G401.6 (cell line): Measurements from ENCODE around the gene RAC3.
"Not testable (repeated sequence)": the region's sequence is repeated elsewhere in the genome, so short reads cannot be mapped to it uniquely, and the experiment has no call there.

Experiments used
- FAIRE-seq: peaks from 2 replicates; lab custom pipeline; 2012; peaks lifted over from hg19 to GRCh38; lab: Jason Lieb, UNC

RAC3 gene

DNA sequence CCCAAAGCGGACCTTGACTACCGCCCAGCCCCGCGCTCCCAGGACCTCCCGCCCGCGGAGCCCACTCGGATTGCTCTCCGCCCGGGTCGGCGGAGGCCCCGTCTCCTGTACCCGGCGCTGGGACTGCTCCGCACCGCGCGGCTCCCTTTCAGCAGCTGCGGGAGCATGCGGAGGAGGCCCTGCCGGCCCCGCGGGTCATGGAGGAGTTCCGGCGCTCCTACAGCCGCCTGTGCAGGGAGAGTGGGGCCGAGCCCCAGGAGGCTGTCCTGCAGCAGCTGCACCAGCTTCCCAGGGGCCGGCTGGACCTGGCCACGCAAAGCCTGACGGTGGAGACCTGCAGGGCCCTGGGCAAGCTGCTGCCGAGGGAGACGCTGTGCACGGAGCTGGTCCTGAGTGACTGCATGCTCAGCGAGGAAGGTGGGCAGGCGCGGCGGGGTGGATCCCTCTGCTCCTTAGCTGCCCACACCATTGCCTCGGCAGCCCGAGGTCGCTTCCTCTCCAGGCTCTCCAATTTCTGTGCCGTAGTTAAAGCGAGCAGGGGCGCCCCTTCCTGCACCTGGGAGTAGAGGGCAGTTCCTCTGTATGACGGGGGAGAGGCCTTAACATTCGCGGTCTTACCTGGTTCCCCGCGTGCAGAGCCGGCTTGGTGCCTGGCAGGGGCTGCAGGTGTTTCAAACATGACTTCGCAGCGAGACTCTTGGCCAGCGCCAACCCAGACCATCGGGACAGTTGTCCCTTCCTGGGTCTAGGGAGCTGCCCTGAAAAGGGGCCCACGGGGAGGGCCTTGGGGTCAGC lies 7.8 kb upstream of the RAC3 start:
- FAIRE-seq = no peak

DNA sequence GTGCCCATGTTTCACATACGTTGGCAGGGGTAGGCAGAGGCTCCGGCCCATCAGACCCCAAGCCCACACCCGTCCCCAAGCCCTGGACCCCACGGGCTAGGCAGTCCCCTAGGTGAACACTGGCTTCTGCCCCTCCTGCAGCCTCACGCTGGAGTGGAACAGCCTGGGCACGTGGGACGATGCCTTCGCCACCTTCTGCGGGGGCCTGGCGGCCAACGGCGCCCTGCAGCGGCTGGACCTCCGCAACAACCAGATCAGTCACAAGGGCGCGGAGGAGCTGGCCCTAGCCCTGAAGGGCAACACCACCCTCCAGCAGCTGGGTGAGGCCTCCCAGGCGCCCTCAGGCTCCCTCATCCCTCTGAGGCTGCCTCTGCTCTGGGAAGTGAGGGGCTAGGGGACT lies 6.6 kb upstream of the RAC3 start:
- no peak for FAIRE-seq

DNA sequence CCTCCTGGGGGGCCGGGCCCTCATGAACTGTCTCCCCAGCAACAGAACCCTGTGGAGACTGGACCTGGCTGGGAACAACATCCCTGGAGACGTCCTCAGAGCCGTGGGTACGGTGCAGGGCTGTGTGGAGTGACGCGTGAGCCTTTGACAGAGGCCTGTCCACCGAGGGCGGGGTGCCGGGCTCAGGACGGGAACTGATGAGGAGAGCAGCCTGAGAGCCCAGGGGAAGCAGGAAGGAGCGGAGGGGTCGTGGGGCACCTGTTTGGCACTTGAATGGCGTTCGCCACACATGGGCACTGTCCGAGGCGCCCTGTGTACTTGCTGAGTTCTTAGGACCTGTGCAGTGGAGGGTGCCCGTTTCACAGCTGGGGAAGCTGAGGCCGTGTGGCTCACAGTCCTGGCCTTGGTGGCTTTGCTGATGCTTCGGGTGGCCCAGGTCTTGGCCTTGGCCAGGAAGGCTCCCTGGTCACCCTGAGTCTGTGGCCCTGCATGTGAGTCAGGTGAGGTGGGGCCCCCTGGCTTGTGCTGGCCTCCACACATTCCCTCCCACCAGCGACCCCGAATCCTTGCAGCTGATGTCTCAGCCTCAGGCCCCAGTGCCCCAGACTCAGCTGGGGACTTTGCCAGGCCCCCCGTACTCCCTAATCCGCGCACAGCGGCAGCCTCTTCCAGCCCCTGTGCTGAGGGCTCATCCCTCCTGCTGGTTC lies 5.9 kb upstream of the RAC3 start:
- FAIRE-seq = no peak

DNA sequence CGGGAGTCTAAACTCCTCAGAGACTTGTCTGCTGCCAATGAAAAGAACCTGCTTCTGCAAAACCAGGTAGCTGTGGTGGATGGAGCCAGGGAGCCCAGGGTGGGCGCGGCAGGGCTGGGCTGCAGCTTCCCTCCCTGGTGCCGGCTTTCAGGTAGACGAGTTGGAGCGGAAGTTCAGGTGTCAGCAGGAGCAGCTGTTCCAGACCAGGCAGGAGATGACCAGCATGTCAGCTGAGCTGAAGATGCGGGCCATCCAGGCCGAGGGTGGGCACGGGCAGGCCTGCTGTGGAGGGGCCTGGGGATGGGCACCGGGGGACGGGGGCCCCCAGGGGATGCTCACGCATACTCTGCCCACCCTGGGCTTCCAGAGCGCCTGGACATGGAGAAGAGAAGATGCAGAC lies 3.2 kb upstream of the RAC3 start:
- no peak for FAIRE-seq

DNA sequence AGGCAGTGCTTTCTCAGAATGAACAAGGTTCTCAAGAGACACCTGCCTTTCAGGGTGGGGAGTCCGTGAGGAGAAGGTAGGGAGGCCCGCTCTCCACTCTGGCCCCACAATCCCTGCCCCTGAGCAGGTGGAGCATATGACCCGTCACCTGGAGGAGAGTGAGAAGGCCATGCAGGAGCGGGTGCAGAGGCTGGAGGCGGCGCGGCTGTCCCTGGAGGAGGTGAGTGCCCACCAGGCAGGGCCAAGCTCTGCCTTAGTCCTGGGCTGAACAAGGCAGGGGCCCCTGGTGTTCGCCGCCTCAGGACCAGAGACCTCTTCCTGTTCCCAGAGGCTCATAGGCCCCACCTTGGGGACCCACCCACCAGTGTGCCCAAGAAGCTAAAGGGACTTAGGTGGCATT lies 2.5 kb upstream of the RAC3 start:
- FAIRE-seq = no peak

DNA sequence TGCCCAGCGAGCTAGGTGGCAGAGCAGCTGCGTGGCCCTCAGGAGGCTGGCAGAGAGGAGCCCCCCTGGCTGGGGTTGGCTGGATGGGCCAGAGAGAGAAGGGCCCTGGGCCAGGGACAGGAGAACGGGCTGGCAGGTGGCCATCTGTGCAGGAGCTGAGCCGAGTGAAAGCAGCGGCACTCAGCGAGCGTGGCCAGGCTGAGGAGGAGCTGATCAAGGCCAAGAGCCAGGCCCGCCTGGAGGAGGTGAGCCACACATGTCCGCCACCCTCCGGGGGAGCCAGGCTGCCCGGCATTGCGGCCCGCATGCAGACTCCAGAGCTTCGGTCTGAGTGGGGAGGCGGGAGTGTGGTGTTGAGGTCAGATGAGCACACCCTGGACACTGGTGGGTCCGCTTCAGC lies 2.1 kb upstream of the RAC3 start:
- FAIRE-seq = no peak

DNA sequence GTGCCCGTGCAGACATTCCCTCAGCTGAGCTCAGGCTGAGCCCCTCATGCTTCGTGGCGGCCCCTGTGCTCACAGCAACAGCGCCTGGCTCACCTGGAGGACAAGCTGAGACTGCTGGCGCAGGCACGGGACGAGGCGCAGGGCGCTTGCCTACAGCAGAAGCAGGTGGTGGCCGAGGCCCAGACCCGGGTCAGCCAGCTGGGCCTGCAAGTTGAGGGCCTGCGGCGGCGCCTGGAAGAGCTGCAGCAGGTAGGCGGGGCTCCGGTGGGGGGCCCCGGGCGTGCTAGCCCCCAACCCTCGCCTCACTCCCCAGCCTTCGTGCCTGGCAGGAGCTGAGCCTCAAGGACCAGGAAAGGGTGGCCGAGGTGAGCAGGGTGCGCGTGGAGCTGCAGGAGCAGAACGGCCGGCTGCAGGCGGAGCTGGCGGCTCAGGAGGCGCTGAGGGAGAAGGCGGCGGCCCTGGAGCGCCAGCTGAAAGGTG lies 1.4 kb upstream of the RAC3 start:
- no peak for FAIRE-seq

DNA sequence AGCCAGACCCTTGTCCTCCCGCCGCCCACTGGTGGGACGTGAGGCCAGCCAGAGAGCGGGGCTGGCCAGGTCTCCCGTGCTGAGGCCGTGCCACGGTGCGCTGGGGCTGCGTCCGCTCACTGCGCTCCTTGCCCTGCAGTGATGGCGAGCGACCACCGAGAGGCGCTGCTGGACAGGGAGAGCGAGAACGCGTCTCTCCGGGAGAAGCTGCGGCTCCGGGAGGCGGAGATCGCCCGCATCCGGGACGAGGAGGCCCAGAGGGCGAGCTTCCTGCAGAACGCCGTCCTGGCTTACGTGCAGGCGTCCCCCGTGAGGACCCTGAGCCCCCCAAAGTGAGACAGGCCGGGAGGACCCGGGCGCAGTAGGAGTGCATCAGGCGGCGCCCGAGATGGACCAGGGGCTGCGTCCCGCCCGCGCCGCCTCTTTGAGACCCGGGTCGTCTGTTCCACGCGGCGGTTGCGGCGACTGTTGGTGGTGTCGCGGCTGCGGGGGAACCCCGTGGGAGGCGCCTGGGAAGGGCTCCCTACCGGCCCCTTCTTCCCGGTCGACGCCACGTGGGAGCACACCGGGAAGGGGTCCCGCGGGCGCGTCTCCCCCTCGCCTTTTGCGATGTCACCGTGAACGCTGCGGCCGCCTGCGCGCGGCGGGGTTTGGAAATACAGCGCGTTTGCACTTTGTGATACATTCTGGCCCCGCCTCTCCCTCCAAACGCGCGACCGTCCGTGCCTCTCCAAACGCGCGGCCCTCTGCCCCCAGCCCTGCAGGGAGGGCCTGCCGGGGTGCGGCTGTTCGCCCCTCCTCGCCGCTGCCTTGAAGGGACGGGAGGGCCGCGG lies 792 bp upstream of the RAC3 start:
- no peak for FAIRE-seq

DNA sequence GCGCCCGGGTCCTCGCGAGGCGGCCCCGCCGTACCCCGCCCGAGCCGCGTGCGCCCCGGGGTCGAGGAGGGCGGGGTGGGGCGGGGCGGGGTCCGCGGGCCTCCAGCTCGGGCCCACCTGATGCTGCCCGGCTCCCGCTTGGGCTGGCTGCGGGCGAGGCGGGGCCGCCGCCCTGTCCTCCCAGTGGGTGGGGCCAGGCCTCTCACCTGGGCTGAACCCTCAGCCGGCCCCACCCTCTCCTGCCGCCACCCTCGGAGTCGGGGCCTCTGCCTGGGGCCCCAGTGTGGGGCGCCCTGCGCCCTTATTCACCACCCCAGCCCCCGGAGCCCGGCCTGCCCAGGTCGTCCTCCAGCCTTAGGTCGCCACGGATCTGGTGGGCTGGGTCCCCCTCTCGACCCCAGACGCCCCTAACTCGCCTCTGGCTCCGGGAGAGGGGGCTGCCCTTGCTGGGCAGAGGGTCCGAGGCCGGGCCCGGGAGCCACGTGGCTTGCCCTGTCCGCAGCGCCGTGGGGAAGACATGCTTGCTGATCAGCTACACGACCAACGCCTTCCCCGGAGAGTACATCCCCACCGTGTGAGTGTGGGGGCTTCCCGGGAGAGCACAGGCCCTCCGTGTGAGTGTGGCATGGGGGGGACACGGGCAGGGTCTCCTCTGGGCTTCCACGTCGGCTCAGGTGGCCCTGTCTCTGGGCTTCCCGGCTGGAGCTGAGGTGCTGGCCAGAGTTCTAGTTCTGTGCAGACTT lies 578 bp downstream of the RAC3 start:
- no peak for FAIRE-seq

DNA sequence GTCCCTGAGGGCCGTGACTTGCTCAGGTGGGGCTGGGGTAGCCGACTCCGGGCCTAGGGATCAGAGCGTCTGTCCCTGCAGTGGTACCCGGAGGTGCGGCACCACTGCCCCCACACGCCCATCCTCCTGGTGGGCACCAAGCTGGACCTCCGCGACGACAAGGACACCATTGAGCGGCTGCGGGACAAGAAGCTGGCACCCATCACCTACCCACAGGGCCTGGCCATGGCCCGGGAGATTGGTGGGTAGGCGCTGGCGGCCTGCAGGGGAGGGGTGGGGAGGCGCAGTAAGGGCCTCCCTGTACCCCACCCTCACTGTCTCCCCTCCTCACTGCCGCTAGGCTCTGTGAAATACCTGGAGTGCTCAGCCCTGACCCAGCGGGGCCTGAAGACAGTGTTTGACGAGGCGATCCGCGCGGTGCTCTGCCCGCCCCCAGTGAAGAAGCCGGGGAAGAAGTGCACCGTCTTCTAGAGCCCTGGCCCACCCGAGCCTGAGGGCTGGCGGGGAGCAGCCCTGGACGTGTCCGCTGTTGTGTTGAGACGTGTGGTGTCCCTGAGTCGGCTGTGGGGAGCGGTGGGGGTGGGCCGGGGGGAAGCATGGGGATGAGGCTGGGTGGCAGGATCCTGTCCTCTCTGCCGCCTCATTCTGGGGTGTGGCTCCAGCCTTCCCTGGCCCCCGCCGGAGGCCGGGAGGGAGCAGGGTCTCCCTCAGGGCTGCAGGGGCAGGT lies 2.0 kb downstream of the RAC3 start:
- FAIRE-seq = no peak

DNA sequence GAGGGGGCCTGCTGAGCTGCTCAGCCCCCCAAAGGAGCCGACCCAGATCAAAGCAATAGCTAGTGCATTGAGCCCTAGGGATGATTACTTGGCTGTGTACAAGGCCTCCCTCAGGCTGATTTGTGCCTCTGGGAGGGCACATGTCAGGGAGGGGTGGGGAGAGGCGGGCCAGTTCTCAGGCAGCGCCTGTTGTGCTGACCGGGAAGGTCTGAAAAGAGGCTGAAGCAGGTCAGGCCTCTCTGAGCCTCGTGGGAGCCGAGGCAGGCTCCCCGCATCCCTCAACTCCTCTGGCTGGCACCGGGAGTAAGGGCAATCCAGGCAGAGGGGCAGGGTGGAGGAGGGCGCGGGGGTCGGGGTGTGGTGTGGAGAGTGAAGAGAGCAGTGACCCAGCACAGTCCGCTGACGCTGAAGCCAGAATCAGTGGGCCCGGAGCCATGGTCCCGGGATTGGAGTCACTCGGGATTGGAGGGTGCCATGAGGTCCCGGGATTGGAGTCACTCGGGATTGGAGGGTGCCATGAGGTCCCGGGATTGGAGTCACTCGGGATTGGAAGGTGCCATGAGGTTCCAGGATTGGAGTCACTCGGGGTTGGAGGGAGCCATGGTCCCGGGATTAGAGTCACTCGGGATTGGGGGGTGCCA lies 3.0 kb downstream of the RAC3 start:
- FAIRE-seq = no peak

DNA sequence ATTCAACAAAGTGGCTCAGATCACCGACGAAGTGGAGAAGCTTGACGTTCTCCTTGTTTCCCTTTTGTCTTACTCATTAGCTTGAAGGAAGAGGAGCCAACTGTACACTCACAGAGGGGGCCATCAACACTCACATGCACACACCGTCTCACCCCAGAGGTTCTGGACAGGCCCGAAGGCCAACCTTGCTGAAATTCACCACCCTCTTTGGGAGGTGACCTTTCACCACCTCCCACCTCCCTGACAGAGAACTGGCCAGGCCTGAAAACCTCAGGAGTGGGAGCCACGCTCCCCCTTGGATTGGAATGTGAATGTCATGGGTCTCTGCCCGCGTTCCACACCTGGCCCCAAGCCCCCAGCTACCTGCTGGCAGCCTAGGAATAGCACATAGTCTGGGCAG lies 4.0 kb downstream of the RAC3 start:
- FAIRE-seq = no peak

DNA sequence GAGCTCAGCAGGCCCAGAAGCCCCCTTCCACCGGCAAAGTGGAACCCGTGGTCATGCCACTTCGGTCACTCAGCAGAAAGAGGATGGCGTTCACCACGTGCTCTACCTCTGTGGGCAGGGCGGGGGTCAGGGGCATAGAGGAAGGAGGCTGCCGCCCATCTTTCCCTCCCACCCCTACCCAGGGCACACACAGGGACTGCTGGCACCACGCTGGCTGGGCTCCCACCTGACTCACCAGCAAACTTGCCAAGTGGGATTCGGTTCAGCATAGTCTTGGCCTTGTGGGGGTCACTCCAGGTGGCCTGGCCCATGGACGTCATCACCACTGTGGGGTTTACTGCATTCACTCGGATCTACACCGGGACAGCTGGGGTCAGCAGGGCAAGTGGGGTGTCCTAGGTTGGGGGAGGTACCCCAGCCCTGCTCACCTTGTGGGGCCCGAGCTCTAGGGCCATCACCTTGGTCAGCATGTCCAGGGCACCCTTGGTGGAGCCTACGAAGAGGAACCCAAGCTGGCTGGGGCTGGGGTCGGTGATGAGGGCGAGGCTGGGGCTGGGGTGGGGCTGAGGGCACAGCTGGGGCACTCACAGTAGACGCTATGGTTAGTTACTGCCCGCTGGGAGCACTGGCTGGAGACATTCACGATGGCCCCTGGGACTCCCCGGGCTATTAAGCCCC lies 4.6 kb downstream of the RAC3 start:
- FAIRE-seq = no peak

DNA sequence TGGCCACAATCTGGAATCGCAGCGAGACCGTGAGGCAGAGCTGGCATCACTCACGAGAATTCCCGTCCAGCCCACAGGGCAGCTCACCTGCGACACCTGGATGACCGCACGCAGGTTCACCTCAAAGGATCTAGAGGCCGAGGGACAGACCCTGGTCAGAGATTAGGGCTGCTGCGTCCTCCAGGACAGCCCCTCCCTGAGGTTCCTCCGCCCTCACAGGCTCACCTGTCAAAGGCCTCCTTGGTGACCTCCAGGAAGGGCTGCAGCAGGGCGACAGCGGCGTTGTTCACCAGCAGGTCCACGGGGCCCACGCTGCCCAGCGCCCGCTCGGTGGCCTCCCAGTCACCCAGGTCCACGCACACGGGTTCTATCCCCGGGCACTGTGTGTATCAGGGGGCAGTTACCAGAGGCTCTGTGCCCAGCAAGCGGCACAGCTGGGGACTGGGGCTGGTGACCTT lies 5.2 kb downstream of the RAC3 start:
- FAIRE-seq = no peak

DNA sequence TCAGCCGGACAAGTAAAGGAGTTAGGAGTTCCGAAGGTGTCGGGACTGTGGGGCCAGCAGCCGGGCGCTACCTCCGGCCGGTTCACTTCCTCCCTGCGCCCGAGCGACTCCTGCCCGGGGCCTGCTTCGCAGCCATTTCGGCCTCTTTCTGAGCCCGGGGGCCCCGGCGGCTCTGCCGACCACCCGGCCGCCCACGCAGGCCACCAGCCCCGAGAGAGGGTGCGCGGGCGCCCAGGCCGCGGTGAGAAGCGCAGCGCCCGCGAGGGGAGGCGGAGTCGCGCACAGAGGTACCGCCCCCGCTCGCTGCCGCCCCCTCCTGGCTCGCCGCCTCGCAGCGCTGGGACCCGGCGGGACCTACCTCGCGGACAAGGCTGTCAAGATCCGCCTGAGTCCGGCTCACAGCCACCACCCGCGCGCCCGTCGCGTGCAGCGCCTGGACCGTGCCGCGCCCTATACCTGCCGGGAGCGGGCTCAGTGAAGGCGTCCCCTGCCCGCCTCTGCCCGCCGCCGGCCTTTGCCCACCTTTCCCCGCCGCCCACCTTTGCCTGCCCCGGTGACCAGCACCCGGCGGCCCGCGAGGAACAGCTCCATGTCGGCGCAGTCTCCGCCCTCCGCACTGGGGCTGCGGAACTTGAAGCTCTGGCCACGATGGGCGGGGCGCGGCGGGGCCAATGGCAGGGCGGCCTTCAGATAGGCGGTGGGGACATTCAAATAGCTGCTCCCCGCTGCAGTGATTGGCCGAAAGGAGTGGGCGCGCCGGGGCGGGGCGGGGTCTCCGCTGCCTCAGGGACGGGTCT lies 5.8 kb downstream of the RAC3 start, which contains the start of gene DCXR:
DCXR (minus strand) TSS at position 606 of the 797 bp plus-strand sequence; CDS start at position 591, 15 bp downstream.
- FAIRE-seq = peak; percentile 95

DNA sequence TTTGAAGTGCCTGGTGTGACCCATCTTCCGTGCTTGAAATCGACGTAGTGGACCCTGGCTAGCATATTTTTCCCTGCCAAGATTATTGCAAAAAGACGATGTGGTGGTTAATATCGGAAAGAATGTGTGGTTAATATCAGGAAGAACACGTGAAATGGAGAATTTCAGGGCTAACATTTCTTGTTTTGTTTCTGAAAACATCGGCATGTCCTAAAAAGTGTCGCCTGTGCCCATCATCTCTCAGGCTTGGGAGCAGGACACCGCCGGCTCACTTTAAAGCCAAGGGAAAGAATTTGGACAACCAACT lies 6.4 kb downstream of the RAC3 start:
- no peak for FAIRE-seq

DNA sequence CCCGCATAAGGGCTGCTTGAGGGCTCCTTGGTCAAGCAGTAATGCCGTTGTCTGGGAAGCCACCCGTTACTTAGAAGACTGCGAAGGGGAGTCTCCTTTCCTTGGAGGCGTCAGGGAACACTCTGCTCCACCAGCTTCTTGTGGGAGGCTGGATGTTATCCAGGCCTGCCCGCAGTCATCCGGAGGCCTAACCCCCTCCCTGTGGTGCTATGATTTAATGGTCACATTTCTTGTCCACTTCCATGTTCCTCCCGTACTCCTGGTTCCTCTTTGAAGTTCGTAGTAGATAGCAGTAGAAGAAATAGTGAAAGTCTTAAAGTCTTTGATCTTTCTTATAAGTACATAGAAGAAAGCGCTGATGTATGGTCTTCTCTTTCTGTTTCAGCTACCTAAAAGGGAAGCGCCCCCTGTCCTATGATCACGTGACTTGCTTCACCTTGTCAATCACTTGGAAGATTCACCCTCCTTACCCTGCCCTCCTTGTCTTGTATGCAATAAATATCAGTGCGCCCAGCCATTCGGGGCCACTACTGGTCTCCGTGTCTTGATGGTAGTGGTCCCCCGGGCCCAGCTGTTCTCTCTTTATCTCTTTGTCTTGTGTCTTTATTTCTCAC lies 7.4 kb downstream of the RAC3 start:
- not testable (repeated sequence) for FAIRE-seq

DNA sequence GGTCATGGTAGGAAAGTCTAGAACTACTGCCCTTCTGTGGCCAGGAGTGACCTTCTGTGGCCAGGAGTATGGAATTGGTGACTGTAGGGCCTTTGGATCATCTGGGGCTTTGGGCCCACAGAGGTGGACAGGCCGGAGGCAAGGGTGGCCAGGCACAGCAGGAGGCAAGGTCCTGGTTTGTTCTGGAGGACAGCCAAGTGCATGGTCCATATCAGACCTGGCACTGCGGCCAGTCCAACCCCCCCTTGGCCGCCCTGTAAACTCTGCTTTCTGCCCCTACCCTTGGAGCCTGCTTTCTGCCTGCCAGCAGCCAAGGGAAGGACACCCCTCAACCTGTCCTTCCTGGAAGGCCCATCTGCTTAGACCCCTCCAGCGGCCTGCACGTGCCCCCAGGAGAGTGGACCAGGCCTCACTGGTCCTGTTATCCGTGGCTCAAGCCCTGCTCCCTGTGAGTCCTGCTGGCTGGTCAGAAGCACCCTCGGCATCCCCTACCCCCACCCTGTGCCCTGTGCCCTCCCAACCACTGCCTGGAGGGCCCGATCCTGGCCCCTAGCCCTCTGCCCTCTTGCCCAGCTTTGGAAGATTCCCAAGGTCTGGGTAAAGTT lies 8.3 kb downstream of the RAC3 start:
- FAIRE-seq = no peak
